OCI-M2 (cell line): ENCODE measurements around the gene EFCAB14.
"Not testable (repeated sequence)": the region's sequence is repeated elsewhere in the genome, so short reads cannot be mapped to it uniquely, and the experiment has no call there.

Experiments used
- DNase-seq: peaks from one replicate; lab custom pipeline; 2025; ENCODE audit not compliant: unreplicated experiment; lab: John Stamatoyannopoulos, UW

The EFCAB14 gene

GRCh38 chr1:46723901-46724300 lies 5.0 kb upstream of the EFCAB14 start:
- DNase-seq: no peak

GRCh38 chr1:46721686-46722205 lies 2.8 kb upstream of the EFCAB14 start:
- DNase-seq: no peak

GRCh38 chr1:46721204-46721603 lies 2.3 kb upstream of the EFCAB14 start:
- DNase-seq: no peak

- not testable (repeated sequence) for DNase-seq
These were observed 1.4 kb upstream of the EFCAB14 start for GRCh38 chr1:46720319-46720718.

- DNase-seq: no peak
These were observed 775 bp upstream of the EFCAB14 start for GRCh38 chr1:46719689-46720088.

- DNase-seq: no peak
These were observed 581 bp downstream of the EFCAB14 start for GRCh38 chr1:46718340-46718726.

GRCh38 chr1:46717654-46718053 lies 1.3 kb downstream of the EFCAB14 start:
- DNase-seq: no peak

- DNase-seq: no peak
These were observed 3.9 kb downstream of the EFCAB14 start for GRCh38 chr1:46714976-46715375.

GRCh38 chr1:46708121-46708520 lies 10.8 kb downstream of the EFCAB14 start:
- no peak for DNase-seq

- no peak for DNase-seq
These were observed 13.5 kb downstream of the EFCAB14 start for GRCh38 chr1:46705408-46705807.

- no peak for DNase-seq
These were observed 14.8 kb downstream of the EFCAB14 start for GRCh38 chr1:46703927-46704641.

- DNase-seq: no peak
These were observed 19.2 kb downstream of the EFCAB14 start for GRCh38 chr1:46699666-46700065.

GRCh38 chr1:46697053-46697452 lies 21.9 kb downstream of the EFCAB14 start:
- DNase-seq: no peak

- not testable (repeated sequence) for DNase-seq
These were observed 24.2 kb downstream of the EFCAB14 start for GRCh38 chr1:46694676-46695075.

GRCh38 chr1:46692811-46693770 lies 25.8 kb downstream of the EFCAB14 start:
- DNase-seq: no peak

- DNase-seq: no peak
These were observed 26.7 kb downstream of the EFCAB14 start for GRCh38 chr1:46691997-46692790.

GRCh38 chr1:46690931-46691421 lies 27.9 kb downstream of the EFCAB14 start:
- DNase-seq: no peak

GRCh38 chr1:46689897-46690296 lies 29.0 kb downstream of the EFCAB14 start:
- no peak for DNase-seq

- DNase-seq: no peak
These were observed 29.6 kb downstream of the EFCAB14 start for GRCh38 chr1:46689356-46689755.

- no peak for DNase-seq
These were observed 30.9 kb downstream of the EFCAB14 start for GRCh38 chr1:46687921-46688509.
